ENCODE results near the gene AP1M1.

AP1M1 gene

GRCh38 chr19:16226184-16226591, 28.5 kb downstream of the AP1M1 start:
- no peak overlapping the region for H3K4me3 ChIP-seq (ENCODE audit: low read length)
- DNase-seq (ENCODE audit: low read depth): no peak
- TF ChIP-seq, protein P1, sequence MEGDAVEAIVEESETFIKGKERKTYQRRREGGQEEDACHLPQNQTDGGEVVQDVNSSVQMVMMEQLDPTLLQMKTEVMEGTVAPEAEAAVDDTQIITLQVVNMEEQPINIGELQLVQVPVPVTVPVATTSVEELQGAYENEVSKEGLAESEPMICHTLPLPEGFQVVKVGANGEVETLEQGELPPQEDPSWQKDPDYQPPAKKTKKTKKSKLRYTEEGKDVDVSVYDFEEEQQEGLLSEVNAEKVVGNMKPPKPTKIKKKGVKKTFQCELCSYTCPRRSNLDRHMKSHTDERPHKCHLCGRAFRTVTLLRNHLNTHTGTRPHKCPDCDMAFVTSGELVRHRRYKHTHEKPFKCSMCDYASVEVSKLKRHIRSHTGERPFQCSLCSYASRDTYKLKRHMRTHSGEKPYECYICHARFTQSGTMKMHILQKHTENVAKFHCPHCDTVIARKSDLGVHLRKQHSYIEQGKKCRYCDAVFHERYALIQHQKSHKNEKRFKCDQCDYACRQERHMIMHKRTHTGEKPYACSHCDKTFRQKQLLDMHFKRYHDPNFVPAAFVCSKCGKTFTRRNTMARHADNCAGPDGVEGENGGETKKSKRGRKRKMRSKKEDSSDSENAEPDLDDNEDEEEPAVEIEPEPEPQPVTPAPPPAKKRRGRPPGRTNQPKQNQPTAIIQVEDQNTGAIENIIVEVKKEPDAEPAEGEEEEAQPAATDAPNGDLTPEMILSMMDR (conservative IDR thresholded peaks at IDR 0.05; ENCODE audit: low read length): no peak

- TF ChIP-seq, protein P1 (conservative IDR thresholded peaks at IDR 0.05; ENCODE audit: low read length): no peak
Measured at GRCh38 chr19:16226878-16227836, 29.4 kb downstream of the AP1M1 start.

GRCh38 chr19:16227837-16228636, 30.3 kb downstream of the AP1M1 start:
- no peak for DNase-seq (ENCODE audit: low read depth)
- TF ChIP-seq, protein P1 (conservative IDR thresholded peaks at IDR 0.05; ENCODE audit: low read length): no peak
- no peak overlapping the region for H3K4me3 ChIP-seq (ENCODE audit: low read length)

More at GRCh38 chr19:16226878-16227836, 29.4 kb downstream of the AP1M1 start:
- DNase-seq (ENCODE audit: low read depth): no peak
- no peak overlapping the region for H3K4me3 ChIP-seq (ENCODE audit: low read length)

GRCh38 chr19:16228637-16229321, 31.1 kb downstream of the AP1M1 start:
- DNase-seq (ENCODE audit: low read depth): no peak
- no peak overlapping the region for H3K4me3 ChIP-seq (ENCODE audit: low read length)
- TF ChIP-seq, protein P1 (conservative IDR thresholded peaks at IDR 0.05; ENCODE audit: low read length): no peak

- no peak overlapping the region for H3K4me3 ChIP-seq (ENCODE audit: low read length)
- TF ChIP-seq, protein P1 (conservative IDR thresholded peaks at IDR 0.05; ENCODE audit: low read length): no peak
- no peak for DNase-seq (ENCODE audit: low read depth)
Measured at GRCh38 chr19:16229322-16229641, 31.6 kb downstream of the AP1M1 start.

- H3K4me3 ChIP-seq (ENCODE audit: low read length): no peak overlapping the region
- DNase-seq (ENCODE audit: low read depth): no peak
- TF ChIP-seq, protein P1 (conservative IDR thresholded peaks at IDR 0.05; ENCODE audit: low read length): no peak
Measured at GRCh38 chr19:16232127-16232526, 34.4 kb downstream of the AP1M1 start.

Data from AG10803 (cell line).